Measurements from ENCODE around the gene SRCAP. TPM values are rescaled to one million over a fixed set of nuclear protein-coding genes. Genes with fewer than 3 reads are reported as not detected.

The SRCAP gene
- total RNA-seq, 4 donors from 2014 or later, result 17.2 to 42.6 (median 31.0) TPM

GRCh38 chr16:30773826-30774225, 74.9 kb downstream of the SRCAP start:
- WGBS, 2 donors, result 85 to 88% methylated on average over 13 to 14 of the region's 14 CpGs
- no peaks in the 10 kb centered on the region for H3K9me3 ChIP-seq
- peaks cover 6 to 56% (median 21%) of the 10 kb centered on the region in 3 donors for H3K36me3 ChIP-seq
- DNase-seq (ENCODE audit: low spot score in 2 of 2), result no peak
- peaks cover 0 to 39% (median 15%) of the 10 kb centered on the region in 4 donors for H3K4me1 ChIP-seq
- no peak overlapping the region for H3K4me3 ChIP-seq
- H3K27me3 ChIP-seq, result no peaks in the 10 kb centered on the region
- no peak overlapping the region for H3K27ac ChIP-seq
- TF ChIP-seq CTCF (IDR thresholded peaks at IDR 0.05), result no peak
- TF ChIP-seq EP300 (IDR thresholded peaks at IDR 0.05), result no peak
- TF ChIP-seq POLR2A (IDR thresholded peaks at IDR 0.05), result no peak

GRCh38 chr16:30774367-30775130, 75.6 kb downstream of the SRCAP start:
- TF ChIP-seq CTCF (IDR thresholded peaks at IDR 0.05) (no peak), EP300 (IDR thresholded peaks at IDR 0.05) (no peak), POLR2A (IDR thresholded peaks at IDR 0.05) (no peak)
- DNase-seq (ENCODE audit: low spot score in 2 of 2), result no peak
- Histone ChIP-seq H3K27ac (peak overlapping the region; percentile 50 to 90 (median 84)), H3K4me3 (peak overlapping the region; percentile 68 to 92 (median 80)), H3K36me3 (peaks cover 3 to 48% (median 15%) of the 10 kb centered on the region in 3 donors), H3K9me3 (no peaks in the 10 kb centered on the region), H3K4me1 (peaks cover 0 to 46% (median 15%) of the 10 kb centered on the region in 4 donors), H3K27me3 (no peaks in the 10 kb centered on the region)
- 48 to 53% methylated on average over 5 to 6 of the region's 8 CpGs for WGBS, 2 donors

GRCh38 chr16:30775131-30775391, 76.1 kb downstream of the SRCAP start:
- no peak for DNase-seq (ENCODE audit: low spot score in 2 of 2)
- no peak for TF ChIP-seq CTCF (IDR thresholded peaks at IDR 0.05)
- no peak for TF ChIP-seq EP300 (IDR thresholded peaks at IDR 0.05)
- no peak for TF ChIP-seq POLR2A (IDR thresholded peaks at IDR 0.05)
- Histone ChIP-seq H3K4me1 (peaks cover 0 to 51% (median 15%) of the 10 kb centered on the region in 4 donors), H3K4me3 (peak overlapping the region; percentile 68 to 92 (median 80)), H3K27ac (peak overlapping the region; percentile 50 to 90 (median 84)), H3K36me3 (peaks cover 3 to 45% (median 15%) of the 10 kb centered on the region in 3 donors), H3K9me3 (no peaks in the 10 kb centered on the region), H3K27me3 (no peaks in the 10 kb centered on the region)
- 0% methylated on average over 2 to 8 of the region's 15 CpGs for WGBS, 2 donors

- peak; percentile 56 to 72 for DNase-seq (ENCODE audit: low spot score in 2 of 2)
- peak; percentile 31 to 48 for TF ChIP-seq POLR2A (IDR thresholded peaks at IDR 0.05)
- peak in 1 of 2 donors; percentile 89 for TF ChIP-seq EP300 (IDR thresholded peaks at IDR 0.05)
- peak in 1 of 5 experiments; percentile 22 for TF ChIP-seq CTCF (IDR thresholded peaks at IDR 0.05)
- Histone ChIP-seq H3K27me3 (no peaks in the 10 kb centered on the region), H3K4me1 (peaks cover 0 to 54% (median 15%) of the 10 kb centered on the region in 4 donors), H3K4me3 (peak overlapping the region; percentile 68 to 92 (median 80)), H3K9me3 (no peaks in the 10 kb centered on the region), H3K36me3 (peaks cover 3 to 45% (median 15%) of the 10 kb centered on the region in 3 donors), H3K27ac (peak overlapping the region; percentile 50 to 90 (median 84))
- WGBS, 2 donors, result 0% methylated on average over 8 to 25 of the region's 81 CpGs
Measured at GRCh38 chr16:30775392-30776188, 76.6 kb downstream of the SRCAP start.
